K562 (cell line): Measurements from ENCODE around the gene PACS1. TPM values are rescaled to one million over a fixed set of nuclear protein-coding genes. Genes with fewer than 3 reads are reported as not detected.

Source experiments
- ERF ChIP-seq: fragments of 450-650 bp; formaldehyde crosslinking; IDR thresholded peaks from 2 replicates; pipeline ENCODE4 v1.4.0; 2020; ENCODE audit warnings: mild to moderate bottlenecking, mixed read lengths
- FIP1L1 ChIP-seq: fragments of 200-400 bp; formaldehyde crosslinking; IDR thresholded peaks from 2 replicates; pipeline ENCODE4 v1.6.1; 2018; ENCODE audit warnings: mild to moderate bottlenecking, low read depth, low read length; ENCODE audit not compliant: poor library complexity, severe bottlenecking
- KDM5B ChIP-seq: fragments of 200-600 bp; sonication (generic); IDR thresholded peaks from 2 replicates; pipeline ENCODE4 v1.6.1; 2012; ENCODE audit warnings: low read depth, mild to moderate bottlenecking, moderate library complexity, low read length, control low read depth, inconsistent platforms; ENCODE audit not compliant: insufficient replicate concordance
- NONO ChIP-seq, 2 experiments: fragments of 200-400 bp in 1 of 2; fragments of 450-650 bp in 1 of 2; formaldehyde crosslinking in 1 of 2; IDR thresholded peaks; 2 replicates each; pipeline ENCODE4 v1.6.1; 2017; ENCODE audit warnings: low read depth in 2 of 2, mild to moderate bottlenecking in 2 of 2, moderate library complexity in 2 of 2, low read length in 1 of 2
- RB1 ChIP-seq: fragments of 450-650 bp; IDR thresholded peaks from 2 replicates; pipeline ENCODE4 v1.6.1; 2017; ENCODE audit warnings: low read depth, mild to moderate bottlenecking
- THRAP3 ChIP-seq: fragments of 450-650 bp; IDR thresholded peaks from 2 replicates; pipeline ENCODE4 v1.6.1; 2016; ENCODE audit warnings: mild to moderate bottlenecking, inconsistent platforms, borderline replicate concordance
- ZFP91 ChIP-seq: sonication (generic); formaldehyde crosslinking; IDR thresholded peaks from 2 replicates; pipeline ENCODE4 v1.8.0; 2022; ENCODE audit warnings: mild to moderate bottlenecking, missing genetic modification reagents
- ZNF134 ChIP-seq: fragments of 250-450 bp; sonication (Bioruptor Pico); conservative IDR thresholded peaks from 2 replicates; pipeline ENCODE4 v1.4.0; 2020
- ZNF280B ChIP-seq: fragments of 250-450 bp; sonication (Bioruptor Pico); IDR thresholded peaks from 2 replicates; pipeline ENCODE4 v1.5.1; 2021; ENCODE audit warnings: mild to moderate bottlenecking
- ZNF407 ChIP-seq: fragments of 450-650 bp; IDR thresholded peaks from 2 replicates; pipeline ENCODE4 v1.6.1; 2016; ENCODE audit warnings: low read depth
- ZNF740 ChIP-seq, 3 experiments: fragments of 200-800 bp in 1 of 3; sonication (Bioruptor generic) in 1 of 3; sonication (generic) in 1 of 3; formaldehyde crosslinking in 1 of 3; IDR thresholded peaks; 2 replicates each; pipeline versions ENCODE4 v1.6.1 to v1.8.0; 2016 to 2022; ENCODE audit warnings: mild to moderate bottlenecking in 2 of 3, missing compliant biosample characterization in 2 of 3, missing genetic modification characterization in 2 of 3, missing genetic modification reagents in 1 of 3
- polyA plus RNA-seq, 8 experiments: library from polyadenylated mRNA; depleted of rRNA in 4 of 8; stranded (reverse) in 5 of 8; unstranded in 3 of 8; fragments of >200 nt; fragmentation: Nextera tagmentation in 2 of 8; fragmentation: Illumina TruSeq in 1 of 8; extraction: Ambion mirVana in 2 of 8; extraction: Trizol in 1 of 8; gene quantifications; 2 replicates each; pipeline versions ENCODE4 v1.2.1 to v1.2.3, GENCODE V29; 2011 to 2014; ENCODE audit warnings: inconsistent platforms in 1 of 8, missing spikeins in 1 of 8
- total RNA-seq, 7 experiments: library from RNA; depleted of rRNA in 6 of 7; stranded (reverse); fragments of >200 nt in 6 of 7; fragmentation: Illumina TruSeq in 2 of 7; extraction: Trizol in 2 of 7; gene quantifications; 2 replicates each; pipeline versions ENCODE4 v1.2.1 to v1.2.3, GENCODE V29; 2011 to 2021; ENCODE audit warnings: low replicate concordance in 1 of 7

PACS1 gene
- total and polyA plus RNA-seq, 9 of the 15 experiments (the other 6 are each of a cell fraction or from before 2014, with no cell fraction given): 0.34 to 28.1 (median 8.5) TPM

GRCh38 chr11:66051766-66052663 lies 18.1 kb upstream of the PACS1 start, which contains the start of gene SF3B2 (continued):
- TF ChIP-seq ZNF407 (no peak), FIP1L1 (peak; percentile 73), ZFP91 (CRISPR knock-in tag) (no peak), ZNF740 (CRISPR knock-in tag; IDR thresholded peaks at IDR 0.05) (no peak), ZNF740 (tag; IDR thresholded peaks at IDR 0.05) (no peak), KDM5B (peak; percentile 83), ERF (0 out of 2 replicates have a peak, but pooled peaks have one; percentile 25), RB1 (peak; percentile 69; the same call in 1 of the 2 replicates), ZNF134 (CRISPR knock-in tag) (no peak), NONO (IDR thresholded peaks at IDR 0.05; ENCODE audit: low read depth in 2 of 2, low read length in 1 of 2) (peak in 1 of 2 experiments; percentile 44; a peak in 1 of 4 replicates), ZNF280B (CRISPR knock-in tag) (no peak), THRAP3 (no peak)
